HepG2 (cell line): ENCODE data around the gene ZNF22. TPM values are rescaled to one million over a fixed set of nuclear protein-coding genes. Genes with fewer than 3 reads are reported as not detected.

Source experiments
- DMAP1 ChIP-seq: IDR thresholded peaks from 2 replicates; pipeline ENCODE4 v1.6.1; 2016
- MATR3 ChIP-seq: sonication (generic); formaldehyde crosslinking; IDR thresholded peaks from 2 replicates; pipeline ENCODE4 v1.4.0; 2020; ENCODE audit warnings: missing genetic modification reagents
- MTF1 ChIP-seq: sonication (generic); formaldehyde crosslinking; IDR thresholded peaks from 2 replicates; pipeline ENCODE4 v1.5.0; 2020; ENCODE audit warnings: missing genetic modification reagents
- ONECUT2 ChIP-seq: sonication (generic); formaldehyde crosslinking; IDR thresholded peaks from 2 replicates; pipeline ENCODE4 v1.4.0; 2020; ENCODE audit warnings: missing genetic modification reagents
- PLSCR1 ChIP-seq: sonication (generic); formaldehyde crosslinking; IDR thresholded peaks from 2 replicates; pipeline ENCODE4 v1.5.0; 2020; ENCODE audit warnings: missing genetic modification reagents, mild to moderate bottlenecking, borderline replicate concordance
- RELA ChIP-seq: sonication (generic); formaldehyde crosslinking; IDR thresholded peaks from 2 replicates; pipeline ENCODE4 v1.4.0; 2020; ENCODE audit warnings: missing genetic modification reagents
- RERE ChIP-seq: IDR thresholded peaks from 2 replicates; pipeline ENCODE4 v1.6.1; 2016; ENCODE audit warnings: low read depth, missing genetic modification reagents, missing compliant biosample characterization
- SIN3B ChIP-seq: fragments of 150-350 bp; IDR thresholded peaks from 2 replicates; pipeline ENCODE4 v1.6.1; 2014; ENCODE audit warnings: low read length
- SOX5 ChIP-seq: IDR thresholded peaks from 2 replicates; pipeline ENCODE4 v1.6.1; 2016; ENCODE audit warnings: borderline replicate concordance
- TAF1 ChIP-seq: sonication (generic); formaldehyde crosslinking; IDR thresholded peaks from 2 replicates; pipeline ENCODE4 v1.4.0; 2020; ENCODE audit warnings: missing genetic modification reagents
- TFDP2 ChIP-seq: sonication (generic); formaldehyde crosslinking; IDR thresholded peaks from 2 replicates; pipeline ENCODE4 v1.4.0; 2020; ENCODE audit warnings: missing genetic modification reagents
- ZNF33B ChIP-seq: sonication (generic); formaldehyde crosslinking; IDR thresholded peaks from 2 replicates; pipeline ENCODE4 v1.5.1; 2020; ENCODE audit warnings: mild to moderate bottlenecking, missing genetic modification reagents
- ZNF432 ChIP-seq: sonication (generic); formaldehyde crosslinking; IDR thresholded peaks from 2 replicates; pipeline ENCODE4 v1.5.0; 2020; ENCODE audit warnings: missing genetic modification reagents, mild to moderate bottlenecking, borderline replicate concordance
- ZNF484 ChIP-seq: sonication (generic); formaldehyde crosslinking; IDR thresholded peaks from 2 replicates; pipeline ENCODE4 v1.5.1; 2020; ENCODE audit warnings: mild to moderate bottlenecking, low read depth, missing genetic modification reagents, borderline replicate concordance
- ZNF678 ChIP-seq: sonication (generic); formaldehyde crosslinking; IDR thresholded peaks from 2 replicates; pipeline ENCODE4 v1.4.0; 2020; ENCODE audit warnings: mild to moderate bottlenecking, missing genetic modification reagents
- ZSCAN5A ChIP-seq: sonication (generic); formaldehyde crosslinking; IDR thresholded peaks from 2 replicates; pipeline ENCODE4 v1.8.0; 2022; ENCODE audit warnings: mild to moderate bottlenecking, missing genetic modification reagents, borderline replicate concordance
- ZZZ3 ChIP-seq: sonication (generic); formaldehyde crosslinking; IDR thresholded peaks from 2 replicates; pipeline ENCODE4 v1.4.0; 2020; ENCODE audit warnings: missing genetic modification reagents, mild to moderate bottlenecking, borderline replicate concordance
- polyA plus RNA-seq, 8 experiments: library from polyadenylated mRNA; depleted of rRNA in 3 of 8; stranded (reverse) in 7 of 8; unstranded in 1 of 8; fragments of >200 nt; fragmentation: Illumina TruSeq in 4 of 8; extraction: Trizol in 4 of 8; gene quantifications; 2 replicates each; pipeline versions ENCODE4 v1.2.1 to v1.2.3, GENCODE V29; 2011 to 2016; ENCODE audit warnings: low read depth in 4 of 8, missing spikeins in 1 of 8, mixed read lengths in 1 of 8; ENCODE audit not compliant: insufficient read depth in 1 of 8
- total RNA-seq, 5 experiments: library from RNA; depleted of rRNA; stranded (reverse); fragments of >200 nt; fragmentation: Illumina TruSeq; extraction: Trizol; gene quantifications; 2 replicates each; pipeline ENCODE4 v1.2.3, GENCODE V29; 2016; ENCODE audit warnings: low read depth in 1 of 5
- TF ChIP-seq, protein P1 (sequence below): sonication (generic); formaldehyde crosslinking; IDR thresholded peaks from 2 replicates; pipeline ENCODE4 v1.5.0; 2020; ENCODE audit warnings: missing genetic modification reagents, mild to moderate bottlenecking, borderline replicate concordance

ZNF22 gene
- total and polyA plus RNA-seq, 2 of the 13 experiments (the other 11 are each of a cell fraction or from before 2014, with no cell fraction given): 0.40 to 1.3 TPM

- TF ChIP-seq TFDP2 (CRISPR knock-in tag): no peak
- no peak for TF ChIP-seq ZSCAN5A (CRISPR knock-in tag)
- no peak for TF ChIP-seq ZNF33B
- no peak for TF ChIP-seq ZZZ3
- TF ChIP-seq ONECUT2: no peak
- no peak for TF ChIP-seq TAF1
- no peak for TF ChIP-seq MTF1
- TF ChIP-seq SIN3B: no peak
- no peak for TF ChIP-seq RELA (CRISPR knock-in tag)
- TF ChIP-seq, protein P1, sequence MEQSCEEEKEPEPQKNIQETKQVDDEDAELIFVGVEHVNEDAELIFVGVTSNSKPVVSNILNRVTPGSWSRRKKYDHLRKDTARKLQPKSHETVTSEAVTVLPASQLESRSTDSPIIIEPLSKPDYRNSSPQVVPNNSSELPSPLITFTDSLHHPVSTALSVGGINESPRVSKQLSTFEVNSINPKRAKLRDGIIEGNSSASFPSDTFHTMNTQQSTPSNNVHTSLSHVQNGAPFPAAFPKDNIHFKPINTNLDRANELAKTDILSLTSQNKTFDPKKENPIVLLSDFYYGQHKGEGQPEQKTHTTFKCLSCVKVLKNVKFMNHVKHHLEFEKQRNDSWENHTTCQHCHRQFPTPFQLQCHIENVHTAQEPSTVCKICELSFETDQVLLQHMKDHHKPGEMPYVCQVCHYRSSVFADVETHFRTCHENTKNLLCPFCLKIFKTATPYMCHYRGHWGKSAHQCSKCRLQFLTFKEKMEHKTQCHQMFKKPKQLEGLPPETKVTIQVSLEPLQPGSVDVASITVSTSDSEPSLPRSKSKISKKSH (CRISPR knock-in tag): peak; percentile 32; the same call in 1 of the 2 replicates
- 0 out of 2 replicates have a peak, but pooled peaks have one; percentile 28 for TF ChIP-seq ZNF678 (CRISPR knock-in tag)
- 0 out of 2 replicates have a peak, but pooled peaks have one; percentile 5 for TF ChIP-seq RERE (CRISPR knock-in tag)
- 0 out of 2 replicates have a peak, but pooled peaks have one; percentile 22 for TF ChIP-seq DMAP1 (CRISPR knock-in tag)
- TF ChIP-seq SOX5 (CRISPR knock-in tag): no peak; the same call in 1 of the 2 replicates
- TF ChIP-seq PLSCR1: no peak
- no peak for TF ChIP-seq ZNF484
- TF ChIP-seq MATR3 (CRISPR knock-in tag): no peak
- no peak for TF ChIP-seq ZNF432 (CRISPR knock-in tag)
Observed at GRCh38 chr10:44977287-44978212, 23.2 kb upstream of the ZNF22 start (continued).
